ENCODE measurements around the gene SPNS3.

Gene SPNS3

GRCh38 chr17:4406386-4406785 is 27.4 kb upstream of the SPNS3 start:
- H3K27me3 ChIP-seq, result no peaks in the 10 kb centered on the region
- H3K4me2 ChIP-seq, result no peak overlapping the region
- H3K9me3 ChIP-seq, result no peaks in the 10 kb centered on the region
- no peaks in the 10 kb centered on the region for H3K36me3 ChIP-seq
- H3K9ac ChIP-seq, result no peak overlapping the region
- no peaks in the 10 kb centered on the region for H4K20me1 ChIP-seq
- H3K4me3 ChIP-seq, result no peak overlapping the region
- no peak overlapping the region for H3K27ac ChIP-seq
- no peak for TF ChIP-seq Cebpa-rat (IDR thresholded peaks at IDR 0.05)
- peaks cover 18% of the 10 kb centered on the region for H3K4me1 ChIP-seq

DNA sequence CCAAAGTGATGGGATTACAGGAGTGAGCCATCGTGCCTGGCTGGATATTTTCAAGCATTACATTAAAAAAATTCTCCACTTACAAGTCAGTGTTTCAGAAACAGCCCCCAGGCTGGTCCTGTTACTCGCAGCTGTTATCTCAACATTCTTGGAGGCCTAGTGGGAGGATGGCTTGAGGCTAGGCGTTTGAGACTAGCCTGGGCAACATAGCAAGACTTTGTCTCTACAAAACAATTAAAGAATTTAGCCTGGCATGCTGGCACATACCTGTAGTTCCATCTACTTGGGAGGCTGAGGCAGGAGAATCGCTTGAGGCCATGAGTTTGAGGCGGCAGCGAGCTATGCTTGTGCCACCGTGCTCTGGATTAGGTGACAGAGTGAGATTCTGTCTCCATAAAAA is 26.5 kb upstream of the SPNS3 start:
- no peaks in the 10 kb centered on the region for H3K9me3 ChIP-seq
- no peak overlapping the region for H3K9ac ChIP-seq
- no peak overlapping the region for H3K4me2 ChIP-seq
- H3K27ac ChIP-seq, result no peak overlapping the region
- H4K20me1 ChIP-seq, result no peaks in the 10 kb centered on the region
- peaks cover 18% of the 10 kb centered on the region for H3K4me1 ChIP-seq
- no peaks in the 10 kb centered on the region for H3K27me3 ChIP-seq
- no peak overlapping the region for H3K4me3 ChIP-seq
- TF ChIP-seq Cebpa-rat (IDR thresholded peaks at IDR 0.05), result no peak
- H3K36me3 ChIP-seq, result no peaks in the 10 kb centered on the region

DNA sequence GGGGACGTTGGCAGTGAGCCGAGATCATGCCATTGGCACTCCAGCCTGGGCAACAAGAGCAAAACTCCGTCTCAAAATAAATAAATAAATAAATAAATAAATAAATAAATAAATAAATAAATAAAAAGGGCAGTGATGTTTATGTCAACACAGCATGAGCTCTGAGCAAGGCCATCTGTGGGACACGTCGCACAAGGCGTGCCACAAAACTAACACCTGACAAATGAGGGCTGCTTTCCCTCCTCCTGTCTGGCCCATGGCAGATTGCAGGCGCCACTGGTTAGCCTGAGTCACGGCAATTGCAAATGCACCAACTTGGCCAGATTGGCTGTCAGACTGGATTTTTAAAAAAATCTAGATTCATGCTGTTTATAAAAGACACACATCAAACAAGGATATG is 25.9 kb upstream of the SPNS3 start:
- Histone ChIP-seq H3K4me1 (peaks cover 21% of the 10 kb centered on the region), H3K4me2 (no peak overlapping the region), H3K9me3 (no peaks in the 10 kb centered on the region), H3K27ac (no peak overlapping the region), H4K20me1 (no peaks in the 10 kb centered on the region), H3K4me3 (no peak overlapping the region), H3K27me3 (no peaks in the 10 kb centered on the region), H3K36me3 (no peaks in the 10 kb centered on the region), H3K9ac (no peak overlapping the region)
- TF ChIP-seq Cebpa-rat (IDR thresholded peaks at IDR 0.05), result no peak

GRCh38 chr17:4409659-4410058 is 24.1 kb upstream of the SPNS3 start:
- no peak overlapping the region for H3K9ac ChIP-seq
- no peak overlapping the region for H3K4me3 ChIP-seq
- no peak overlapping the region for H3K27ac ChIP-seq
- TF ChIP-seq Cebpa-rat (IDR thresholded peaks at IDR 0.05), result no peak
- H3K4me2 ChIP-seq, result no peak overlapping the region
- H3K27me3 ChIP-seq, result no peaks in the 10 kb centered on the region
- no peaks in the 10 kb centered on the region for H4K20me1 ChIP-seq
- no peaks in the 10 kb centered on the region for H3K9me3 ChIP-seq
- H3K4me1 ChIP-seq, result peaks cover 16% of the 10 kb centered on the region
- no peaks in the 10 kb centered on the region for H3K36me3 ChIP-seq

- H3K4me1 ChIP-seq, result peaks cover 13% of the 10 kb centered on the region
- H3K9me3 ChIP-seq, result no peaks in the 10 kb centered on the region
- no peak overlapping the region for H3K9ac ChIP-seq
- no peaks in the 10 kb centered on the region for H4K20me1 ChIP-seq
- no peaks in the 10 kb centered on the region for H3K36me3 ChIP-seq
- TF ChIP-seq Cebpa-rat (IDR thresholded peaks at IDR 0.05), result no peak
- no peaks in the 10 kb centered on the region for H3K27me3 ChIP-seq
- H3K4me2 ChIP-seq, result no peak overlapping the region
- H3K4me3 ChIP-seq, result no peak overlapping the region
- no peak overlapping the region for H3K27ac ChIP-seq
Observed at GRCh38 chr17:4411201-4411600, 22.5 kb upstream of the SPNS3 start.

DNA sequence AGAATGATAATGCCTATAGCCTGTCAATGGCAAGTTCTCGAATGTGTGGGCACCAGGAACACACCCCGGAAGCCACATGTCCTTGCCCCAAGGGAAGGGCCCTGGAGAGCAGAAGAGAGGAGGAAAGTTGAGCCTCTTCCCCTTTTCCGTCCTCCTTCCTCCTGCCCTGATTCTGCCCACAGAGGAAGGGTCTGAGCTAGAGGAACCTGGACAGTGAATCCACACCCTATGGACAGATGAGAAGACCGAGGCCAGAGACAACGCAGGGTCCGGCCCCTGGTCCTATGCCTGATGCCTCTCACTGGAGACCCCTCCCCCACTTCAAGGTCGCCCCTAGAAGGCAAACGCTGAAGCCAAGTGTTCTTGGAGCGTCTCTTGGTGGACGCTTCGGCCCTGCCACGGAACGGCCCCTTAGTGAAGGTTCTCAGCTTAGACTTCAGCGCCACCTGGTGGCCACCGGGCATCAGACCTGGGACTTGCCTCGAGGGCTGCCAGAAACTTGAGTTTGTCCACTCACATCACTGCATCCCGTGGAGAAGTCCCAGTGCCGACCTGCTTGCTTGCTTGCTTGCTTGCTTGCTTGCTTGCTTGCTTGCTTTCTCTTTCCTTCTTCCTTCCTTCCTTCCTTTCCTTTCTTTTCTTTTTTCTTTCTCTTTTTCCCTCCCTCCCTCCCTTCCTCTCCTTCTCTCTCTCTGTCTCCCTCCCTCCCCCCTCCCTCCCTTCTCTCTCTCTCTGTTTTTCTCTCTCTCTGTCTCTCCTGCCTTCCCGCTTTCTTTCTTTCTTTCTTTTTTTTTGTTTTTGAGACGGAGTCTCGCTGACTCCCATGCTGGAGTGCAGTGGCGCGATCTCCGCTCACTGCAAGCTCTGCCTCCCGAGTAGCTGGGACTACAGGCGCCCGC is 20.6 kb upstream of the SPNS3 start:
- Histone ChIP-seq H3K27me3 (no peaks in the 10 kb centered on the region), H3K9ac (no peak overlapping the region), H4K20me1 (no peaks in the 10 kb centered on the region), H3K4me2 (peak overlapping the region; percentile 69), H3K4me3 (no peak overlapping the region), H3K4me1 (peaks cover 26% of the 10 kb centered on the region), H3K27ac (no peak overlapping the region; the same call in 1 of the 2 replicates), H3K9me3 (no peaks in the 10 kb centered on the region), H3K36me3 (no peaks in the 10 kb centered on the region)
- TF ChIP-seq Cebpa-rat (IDR thresholded peaks at IDR 0.05), result no peak

GRCh38 chr17:4417129-4417667 is 16.5 kb upstream of the SPNS3 start:
- H3K9ac ChIP-seq, result no peak overlapping the region

DNA sequence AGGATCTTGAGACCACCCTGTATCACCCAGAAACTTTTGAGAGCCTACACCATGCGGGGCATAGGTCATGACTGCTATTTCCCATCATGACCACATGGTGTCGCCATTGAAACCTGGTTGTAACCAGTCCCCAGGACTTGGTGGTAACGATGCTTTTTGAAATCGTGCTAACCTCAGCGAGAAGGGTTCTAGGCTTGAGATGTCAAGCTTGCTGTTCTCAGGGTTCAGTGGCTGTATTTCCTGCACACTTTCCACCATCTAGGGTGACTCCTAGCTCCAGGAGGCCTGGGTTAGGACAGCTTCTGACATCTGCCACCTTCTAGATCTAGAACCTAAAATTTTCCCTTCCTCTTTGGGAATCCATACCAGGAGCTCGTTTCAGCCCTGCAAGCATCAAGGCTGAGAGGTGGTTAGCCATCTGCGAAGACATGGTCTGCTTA is 13.0 kb upstream of the SPNS3 start:
- Histone ChIP-seq H3K4me1 (peaks cover 27% of the 10 kb centered on the region), H3K36me3 (no peaks in the 10 kb centered on the region), H3K27me3 (no peaks in the 10 kb centered on the region), H4K20me1 (no peaks in the 10 kb centered on the region), H3K27ac (no peak overlapping the region), H3K4me3 (no peak overlapping the region), H3K9me3 (no peaks in the 10 kb centered on the region), H3K4me2 (peak overlapping the region; percentile 50), H3K9ac (no peak overlapping the region)
- TF ChIP-seq Cebpa-rat (IDR thresholded peaks at IDR 0.05), result no peak

More at GRCh38 chr17:4417129-4417667, 16.5 kb upstream of the SPNS3 start:
- Histone ChIP-seq H3K9me3 (no peaks in the 10 kb centered on the region), H3K4me2 (peak overlapping the region; percentile 51), H3K36me3 (no peaks in the 10 kb centered on the region), H3K4me3 (no peak overlapping the region), H3K27ac (no peak overlapping the region), H3K4me1 (peaks cover 35% of the 10 kb centered on the region), H3K27me3 (no peaks in the 10 kb centered on the region), H4K20me1 (no peaks in the 10 kb centered on the region)
- TF ChIP-seq Cebpa-rat (IDR thresholded peaks at IDR 0.05), result no peak

DNA sequence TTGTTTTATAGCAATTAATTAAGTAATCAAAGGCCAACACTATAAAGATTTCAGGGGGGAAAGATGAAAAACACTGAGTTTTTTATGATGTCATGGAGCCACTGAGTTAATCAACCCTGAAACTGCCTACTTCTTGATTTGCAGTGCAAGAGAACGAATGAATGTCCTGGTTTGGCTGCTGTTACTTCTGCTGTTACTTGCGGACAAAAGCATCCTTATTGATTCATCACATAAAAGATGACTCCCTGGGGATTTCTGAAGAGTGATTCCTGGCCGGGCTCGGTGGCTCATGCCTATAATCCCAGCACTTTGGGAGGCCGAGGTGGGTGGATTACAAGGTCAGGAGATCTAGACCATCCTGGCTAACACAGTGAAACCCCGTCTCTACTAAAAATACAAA is 10.9 kb upstream of the SPNS3 start:
- no peak overlapping the region for H3K27ac ChIP-seq
- H3K9ac ChIP-seq, result no peak overlapping the region
- H4K20me1 ChIP-seq, result no peaks in the 10 kb centered on the region
- no peaks in the 10 kb centered on the region for H3K27me3 ChIP-seq
- H3K36me3 ChIP-seq, result no peaks in the 10 kb centered on the region
- H3K9me3 ChIP-seq, result no peaks in the 10 kb centered on the region
- TF ChIP-seq Cebpa-rat (IDR thresholded peaks at IDR 0.05), result no peak
- peaks cover 24% of the 10 kb centered on the region for H3K4me1 ChIP-seq
- H3K4me2 ChIP-seq, result no peak overlapping the region
- no peak overlapping the region for H3K4me3 ChIP-seq

DNA sequence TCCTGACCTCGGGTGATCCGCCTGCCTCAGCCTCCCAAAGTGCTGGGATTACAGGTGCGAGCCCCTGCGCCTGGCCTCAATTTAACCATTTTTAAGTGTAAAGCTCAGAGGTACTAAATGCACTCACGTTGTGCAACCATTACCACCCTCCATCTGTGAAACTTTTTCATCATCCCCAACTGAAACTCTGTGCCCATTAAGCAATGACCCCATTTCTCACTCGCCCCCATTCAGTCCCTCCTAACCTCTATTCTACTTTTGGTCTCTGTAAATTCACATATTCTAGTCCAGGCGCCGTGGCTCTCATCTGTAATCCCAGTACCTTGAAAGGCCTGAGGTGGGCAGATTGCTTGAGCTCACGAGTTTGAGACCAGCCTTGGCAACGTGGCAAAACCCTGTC is 8.3 kb upstream of the SPNS3 start:
- H3K27me3 ChIP-seq, result no peaks in the 10 kb centered on the region
- H3K4me2 ChIP-seq, result no peak overlapping the region
- TF ChIP-seq Cebpa-rat (IDR thresholded peaks at IDR 0.05), result no peak
- no peaks in the 10 kb centered on the region for H4K20me1 ChIP-seq
- H3K4me1 ChIP-seq, result peaks cover 24% of the 10 kb centered on the region
- no peaks in the 10 kb centered on the region for H3K36me3 ChIP-seq
- no peak overlapping the region for H3K27ac ChIP-seq
- no peak overlapping the region for H3K9ac ChIP-seq
- no peak overlapping the region for H3K4me3 ChIP-seq
- no peaks in the 10 kb centered on the region for H3K9me3 ChIP-seq
